Coronary artery (tissue), 2 donors: ENCODE measurements around the gene PPP2R5A.
A peak's percentile ranks its signal among the peaks of the same experiment; 100 is the strongest.

ENCODE experiments used
- DNase-seq: peaks from one replicate; pipeline ENCODE4 v3.0.0-alpha.2; 2017; ENCODE audit warnings: low spot score
- H3K27ac ChIP-seq, 2 donors: fragments of 200-600 bp; sonication (generic); one replicate each; pipeline ENCODE4 v1.5.1; 2016 to 2019
- H3K4me3 ChIP-seq: fragments of 200-600 bp; sonication (generic); 2 replicates; pipeline ENCODE4 v1.5.1; 2016; ENCODE audit warnings: mild to moderate bottlenecking, moderate library complexity
- TF ChIP-seq, protein P1 (sequence below): fragments of 200-600 bp; sonication (generic); IDR thresholded peaks from one replicate; pipeline ENCODE4 v1.5.1; 2019; ENCODE audit warnings: antibody characterized with exemption

Gene PPP2R5A

GRCh38 chr1:212242288-212242984 is 42.8 kb upstream of the PPP2R5A start:
- Histone ChIP-seq H3K27ac (peak overlapping the region in 1 of 2 donors; percentile 57), H3K4me3 (no peak overlapping the region)
- DNase-seq = no peak
- TF ChIP-seq, protein P1, sequence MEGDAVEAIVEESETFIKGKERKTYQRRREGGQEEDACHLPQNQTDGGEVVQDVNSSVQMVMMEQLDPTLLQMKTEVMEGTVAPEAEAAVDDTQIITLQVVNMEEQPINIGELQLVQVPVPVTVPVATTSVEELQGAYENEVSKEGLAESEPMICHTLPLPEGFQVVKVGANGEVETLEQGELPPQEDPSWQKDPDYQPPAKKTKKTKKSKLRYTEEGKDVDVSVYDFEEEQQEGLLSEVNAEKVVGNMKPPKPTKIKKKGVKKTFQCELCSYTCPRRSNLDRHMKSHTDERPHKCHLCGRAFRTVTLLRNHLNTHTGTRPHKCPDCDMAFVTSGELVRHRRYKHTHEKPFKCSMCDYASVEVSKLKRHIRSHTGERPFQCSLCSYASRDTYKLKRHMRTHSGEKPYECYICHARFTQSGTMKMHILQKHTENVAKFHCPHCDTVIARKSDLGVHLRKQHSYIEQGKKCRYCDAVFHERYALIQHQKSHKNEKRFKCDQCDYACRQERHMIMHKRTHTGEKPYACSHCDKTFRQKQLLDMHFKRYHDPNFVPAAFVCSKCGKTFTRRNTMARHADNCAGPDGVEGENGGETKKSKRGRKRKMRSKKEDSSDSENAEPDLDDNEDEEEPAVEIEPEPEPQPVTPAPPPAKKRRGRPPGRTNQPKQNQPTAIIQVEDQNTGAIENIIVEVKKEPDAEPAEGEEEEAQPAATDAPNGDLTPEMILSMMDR = no peak

GRCh38 chr1:212242985-212243308 is 42.3 kb upstream of the PPP2R5A start:
- no peak overlapping the region for H3K4me3 ChIP-seq
- H3K27ac ChIP-seq = peak overlapping the region in 1 of 2 donors; percentile 57
- TF ChIP-seq, protein P1 = no peak
- DNase-seq = no peak

GRCh38 chr1:212244441-212244840 is 40.8 kb upstream of the PPP2R5A start:
- Histone ChIP-seq H3K4me3 (no peak overlapping the region), H3K27ac (no peak overlapping the region)
- DNase-seq = no peak
- TF ChIP-seq, protein P1 = no peak

- peak overlapping the region; percentile 27 to 61 for H3K27ac ChIP-seq
- no peak for DNase-seq
- peak overlapping the region; percentile 46 for H3K4me3 ChIP-seq
- TF ChIP-seq, protein P1 = no peak
Observed at GRCh38 chr1:212247179-212247721, 38.0 kb upstream of the PPP2R5A start.

DNA sequence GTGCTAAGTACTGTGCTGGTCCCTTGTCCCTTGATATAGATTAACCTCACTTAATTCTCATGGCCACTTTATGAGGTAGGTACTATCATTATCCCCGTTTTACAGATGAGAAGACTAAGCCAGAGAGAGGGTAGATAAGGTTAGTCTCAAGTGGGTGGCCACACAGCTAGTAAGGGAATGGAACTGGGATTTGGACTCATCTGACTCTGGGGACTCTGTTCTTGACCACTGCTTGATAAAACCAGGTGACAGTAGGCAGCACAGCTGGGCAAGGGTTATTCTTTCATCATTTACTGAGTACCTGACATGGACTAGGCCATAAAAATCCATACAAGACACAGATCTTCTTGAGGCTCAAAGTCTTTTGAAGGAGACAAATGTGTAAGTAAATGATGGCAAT is 37.2 kb upstream of the PPP2R5A start:
- no peak overlapping the region for H3K4me3 ChIP-seq
- H3K27ac ChIP-seq = no peak overlapping the region
- no peak for DNase-seq

GRCh38 chr1:212254853-212255363 is 30.3 kb upstream of the PPP2R5A start:
- DNase-seq = no peak
- no peak overlapping the region for H3K27ac ChIP-seq
- no peak overlapping the region for H3K4me3 ChIP-seq
- TF ChIP-seq, protein P1 = no peak

More for the DNA sequence above, 37.2 kb upstream of the PPP2R5A start:
- TF ChIP-seq, protein P1 = no peak

DNA sequence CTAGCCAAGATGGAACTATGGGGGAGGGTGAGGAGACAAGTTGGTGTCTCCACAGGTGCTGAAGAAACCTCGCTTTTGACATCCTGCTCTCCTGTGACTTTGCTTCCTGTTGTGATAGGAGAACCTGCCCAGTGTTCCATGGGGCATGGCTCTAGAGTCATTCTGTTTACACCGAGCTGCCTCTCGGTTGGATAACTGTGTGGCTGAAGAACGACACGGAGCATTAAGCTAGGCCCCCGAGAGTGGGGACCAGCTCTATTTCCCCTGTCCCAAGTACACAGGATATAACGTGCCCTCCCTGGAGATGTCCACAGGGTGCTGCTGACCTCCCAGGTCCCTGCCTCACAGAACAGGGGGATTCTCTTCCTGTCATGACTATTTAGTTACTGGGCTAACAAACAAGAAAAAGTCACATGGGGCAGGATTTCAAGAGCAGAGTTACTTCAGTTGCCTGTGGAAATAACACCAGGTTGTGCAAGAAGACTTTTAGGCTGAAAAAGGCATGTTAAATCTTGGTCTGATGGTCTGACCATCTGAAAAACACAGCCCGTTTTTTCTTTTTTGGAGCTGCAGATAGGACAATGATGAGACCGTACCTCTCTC is 29.4 kb upstream of the PPP2R5A start:
- no peak for DNase-seq
- H3K27ac ChIP-seq = peak overlapping the region in 1 of 2 donors; percentile 8
- no peak overlapping the region for H3K4me3 ChIP-seq
- TF ChIP-seq, protein P1 = no peak
